Panc1 (cell line): ENCODE data around the gene NWD2. TPM values are rescaled to one million over a fixed set of nuclear protein-coding genes. Genes with fewer than 3 reads are reported as not detected.

ENCODE experiments used
- ATAC-seq: fragments of 200-7000 bp; cut with Tn5 transposase; 2 replicates; pipeline ENCODE4 v1.9.1; 2020; ENCODE audit warnings: mild to moderate bottlenecking, moderate library complexity
- BruUV-seq: library from RNA; stranded (reverse); fragments of 400-500 nt; replicated peaks from 2 replicates; lab custom pipeline; 2021; lab: Mats Ljungman, UMichigan
- CTCF ChIA-PET: fragments of 300-600 bp; sonication (Branson Sonifier 250); formaldehyde crosslinking; loops from one replicate; lab custom pipeline; 2022; ENCODE audit warnings: antibody characterized with exemption; lab: Charles Lee
- POLR2A ChIA-PET: fragments of 300-600 bp; sonication (Branson Sonifier 250); formaldehyde crosslinking; loops from one replicate; lab custom pipeline; 2022; ENCODE audit warnings: antibody characterized with exemption; lab: Charles Lee
- DNase-seq: peaks from one replicate; pipeline ENCODE4 v3.0.0-alpha.2; 2010; ENCODE audit warnings: low read depth, low spot score
- H3K27ac ChIP-seq: 2 replicates; pipeline ENCODE4 v1.5.1; 2011; ENCODE audit warnings: mild to moderate bottlenecking, low read length, inconsistent platforms
- H3K27me3 ChIP-seq: fragments of 200-500 bp; sonication (Bioruptor generic); 2 replicates; pipeline ENCODE4 v1.6.0; 2014; ENCODE audit warnings: low read length, inconsistent platforms; ENCODE audit not compliant: control insufficient read depth, insufficient read depth
- H3K36me3 ChIP-seq: fragments of 200-500 bp; sonication (Bioruptor generic); 2 replicates; pipeline ENCODE4 v1.5.1; 2014; ENCODE audit warnings: inconsistent platforms, mild to moderate bottlenecking, low read length, moderate library complexity; ENCODE audit not compliant: control insufficient read depth, insufficient read depth
- H3K4me1 ChIP-seq: 2 replicates; pipeline ENCODE4 v1.5.1; 2011; ENCODE audit warnings: inconsistent platforms, mild to moderate bottlenecking, low read length, moderate library complexity; ENCODE audit not compliant: control insufficient read depth, insufficient read depth
- H3K4me3 ChIP-seq, 2 experiments: 2 replicates each; pipeline ENCODE4 v1.5.1; 2011 to 2012; ENCODE audit warnings: low read depth in 2 of 2, low read length in 2 of 2, mild to moderate bottlenecking in 2 of 2, inconsistent platforms in 1 of 2, moderate library complexity in 1 of 2
- H3K9me3 ChIP-seq: fragments of 200-500 bp; sonication (Bioruptor generic); 2 replicates; pipeline ENCODE4 v1.5.1; 2014; ENCODE audit warnings: low read depth, mild to moderate bottlenecking, inconsistent platforms, low read length, moderate library complexity; ENCODE audit not compliant: control insufficient read depth, insufficient read depth
- POLR2AphosphoS5 ChIP-seq: IDR thresholded peaks from 2 replicates; pipeline ENCODE4 v1.6.1; 2012; ENCODE audit warnings: mild to moderate bottlenecking, low read depth, low read length, moderate library complexity
- SIN3A ChIP-seq: IDR thresholded peaks from 2 replicates; pipeline ENCODE4 v1.6.1; 2012; ENCODE audit warnings: low read depth, mild to moderate bottlenecking, low read length, moderate library complexity, borderline replicate concordance; ENCODE audit not compliant: insufficient read depth
- TCF7L2 ChIP-seq: IDR thresholded peaks from 2 replicates; pipeline ENCODE4 v1.6.1; 2011; ENCODE audit warnings: mild to moderate bottlenecking, low read depth, low read length, inconsistent platforms
- in situ Hi-C: cut with HindIII; loops from 2 replicates; pipeline ENCODE4 v1.10.0; 2016; ENCODE audit warnings: low sequenced_read_pairs, low pct_unique_long_range_greater_than_20kb
- intact Hi-C: fragments of 100-400 bp; cut with micrococcal nuclease; formaldehyde crosslinking; loops from one replicate; pipeline ENCODE4 v1.10.0; 2022; ENCODE audit not compliant: unreplicated experiment
- total RNA-seq: library from RNA; stranded (reverse); gene quantifications from one replicate; pipeline ENCODE4 v1.2.1, GENCODE V29; 2021; ENCODE audit not compliant: unreplicated experiment
- TF ChIP-seq, protein P1 (sequence below): fragments of 450-650 bp; IDR thresholded peaks from 2 replicates; pipeline ENCODE4 v1.5.1; 2017; ENCODE audit warnings: mild to moderate bottlenecking
- TF ChIP-seq, protein P2 (sequence below), 2 experiments: IDR thresholded peaks; 2 replicates each; pipeline ENCODE4 v1.6.1; 2011 to 2012; ENCODE audit warnings: low read depth in 2 of 2, control low read depth in 1 of 2, low read length in 1 of 2, mild to moderate bottlenecking in 1 of 2, moderate library complexity in 1 of 2; ENCODE audit not compliant: insufficient read depth in 1 of 2

Gene NWD2
- total RNA-seq, 1 experiment from 2014 or later: not detected

DNA sequence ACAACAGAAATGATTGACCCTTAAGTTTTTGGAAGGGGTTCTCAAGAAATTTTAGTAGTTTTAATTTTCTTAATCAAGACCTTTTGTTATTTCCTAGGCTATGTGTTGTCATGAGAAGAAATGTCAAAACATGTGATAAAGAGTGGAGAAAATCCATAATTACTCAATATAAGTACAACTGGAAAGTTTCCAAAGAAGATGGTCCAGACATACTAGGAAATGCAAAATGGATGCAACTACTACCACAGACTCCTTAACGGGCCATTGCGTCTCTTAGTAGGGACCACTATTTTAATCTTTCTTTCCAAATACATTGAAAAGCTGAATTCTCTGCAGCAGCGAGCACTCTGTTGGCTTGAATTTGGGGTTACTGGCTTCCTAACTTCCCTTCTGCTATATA, 148.8 kb downstream of the NWD2 start:
- Histone ChIP-seq H3K9me3 (no peaks in the 10 kb centered on the region), H3K4me3 (no peak overlapping the region), H3K4me1 (no peaks in the 10 kb centered on the region), H3K27me3 (no peaks in the 10 kb centered on the region), H3K27ac (no peak overlapping the region), H3K36me3 (no peaks in the 10 kb centered on the region)
- no peak for ATAC-seq
- no peak for DNase-seq
- ChIA-PET CTCF (no interaction called here), POLR2A (no interaction called here)
- no TSS peak for BruUV-seq
- in situ Hi-C loops (no loop called here), intact Hi-C loops (loop anchor here (5.0 kb wide), 1 partner anchor 1041 kb away; no protein-coding TSS in a partner anchor)
- TF ChIP-seq, protein P1, sequence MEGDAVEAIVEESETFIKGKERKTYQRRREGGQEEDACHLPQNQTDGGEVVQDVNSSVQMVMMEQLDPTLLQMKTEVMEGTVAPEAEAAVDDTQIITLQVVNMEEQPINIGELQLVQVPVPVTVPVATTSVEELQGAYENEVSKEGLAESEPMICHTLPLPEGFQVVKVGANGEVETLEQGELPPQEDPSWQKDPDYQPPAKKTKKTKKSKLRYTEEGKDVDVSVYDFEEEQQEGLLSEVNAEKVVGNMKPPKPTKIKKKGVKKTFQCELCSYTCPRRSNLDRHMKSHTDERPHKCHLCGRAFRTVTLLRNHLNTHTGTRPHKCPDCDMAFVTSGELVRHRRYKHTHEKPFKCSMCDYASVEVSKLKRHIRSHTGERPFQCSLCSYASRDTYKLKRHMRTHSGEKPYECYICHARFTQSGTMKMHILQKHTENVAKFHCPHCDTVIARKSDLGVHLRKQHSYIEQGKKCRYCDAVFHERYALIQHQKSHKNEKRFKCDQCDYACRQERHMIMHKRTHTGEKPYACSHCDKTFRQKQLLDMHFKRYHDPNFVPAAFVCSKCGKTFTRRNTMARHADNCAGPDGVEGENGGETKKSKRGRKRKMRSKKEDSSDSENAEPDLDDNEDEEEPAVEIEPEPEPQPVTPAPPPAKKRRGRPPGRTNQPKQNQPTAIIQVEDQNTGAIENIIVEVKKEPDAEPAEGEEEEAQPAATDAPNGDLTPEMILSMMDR: no peak
- no peak for TF ChIP-seq TCF7L2

DNA sequence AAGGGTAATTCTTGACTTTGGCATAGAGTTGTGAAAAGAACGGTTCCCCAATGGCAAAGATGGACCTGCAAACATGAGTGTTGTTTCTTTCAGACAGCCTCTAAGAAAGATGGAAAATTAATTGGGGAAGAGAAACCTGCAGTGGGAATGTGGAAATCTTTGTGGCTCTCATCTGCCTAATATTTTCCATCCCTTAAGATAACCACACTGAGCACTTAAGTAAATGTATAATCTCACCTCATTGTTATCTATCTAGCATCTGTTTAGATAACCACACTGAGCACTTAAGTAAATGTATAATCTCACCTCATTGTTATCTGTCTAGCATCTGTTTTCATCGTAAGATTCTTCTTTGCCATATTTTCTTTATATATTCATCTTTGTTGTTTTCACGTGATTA, 149.3 kb downstream of the NWD2 start:
- Histone ChIP-seq H3K27me3 (no peaks in the 10 kb centered on the region), H3K4me1 (no peaks in the 10 kb centered on the region), H3K27ac (no peak overlapping the region), H3K4me3 (no peak overlapping the region), H3K9me3 (no peaks in the 10 kb centered on the region), H3K36me3 (no peaks in the 10 kb centered on the region)
- in situ Hi-C loops (no loop called here), intact Hi-C loops (loop anchor here (5.0 kb wide), 1 partner anchor 1042 kb away; no protein-coding TSS in a partner anchor)
- ATAC-seq (no peak), DNase-seq (no peak)
- TF ChIP-seq, protein P1: no peak
- TF ChIP-seq, protein P2, sequence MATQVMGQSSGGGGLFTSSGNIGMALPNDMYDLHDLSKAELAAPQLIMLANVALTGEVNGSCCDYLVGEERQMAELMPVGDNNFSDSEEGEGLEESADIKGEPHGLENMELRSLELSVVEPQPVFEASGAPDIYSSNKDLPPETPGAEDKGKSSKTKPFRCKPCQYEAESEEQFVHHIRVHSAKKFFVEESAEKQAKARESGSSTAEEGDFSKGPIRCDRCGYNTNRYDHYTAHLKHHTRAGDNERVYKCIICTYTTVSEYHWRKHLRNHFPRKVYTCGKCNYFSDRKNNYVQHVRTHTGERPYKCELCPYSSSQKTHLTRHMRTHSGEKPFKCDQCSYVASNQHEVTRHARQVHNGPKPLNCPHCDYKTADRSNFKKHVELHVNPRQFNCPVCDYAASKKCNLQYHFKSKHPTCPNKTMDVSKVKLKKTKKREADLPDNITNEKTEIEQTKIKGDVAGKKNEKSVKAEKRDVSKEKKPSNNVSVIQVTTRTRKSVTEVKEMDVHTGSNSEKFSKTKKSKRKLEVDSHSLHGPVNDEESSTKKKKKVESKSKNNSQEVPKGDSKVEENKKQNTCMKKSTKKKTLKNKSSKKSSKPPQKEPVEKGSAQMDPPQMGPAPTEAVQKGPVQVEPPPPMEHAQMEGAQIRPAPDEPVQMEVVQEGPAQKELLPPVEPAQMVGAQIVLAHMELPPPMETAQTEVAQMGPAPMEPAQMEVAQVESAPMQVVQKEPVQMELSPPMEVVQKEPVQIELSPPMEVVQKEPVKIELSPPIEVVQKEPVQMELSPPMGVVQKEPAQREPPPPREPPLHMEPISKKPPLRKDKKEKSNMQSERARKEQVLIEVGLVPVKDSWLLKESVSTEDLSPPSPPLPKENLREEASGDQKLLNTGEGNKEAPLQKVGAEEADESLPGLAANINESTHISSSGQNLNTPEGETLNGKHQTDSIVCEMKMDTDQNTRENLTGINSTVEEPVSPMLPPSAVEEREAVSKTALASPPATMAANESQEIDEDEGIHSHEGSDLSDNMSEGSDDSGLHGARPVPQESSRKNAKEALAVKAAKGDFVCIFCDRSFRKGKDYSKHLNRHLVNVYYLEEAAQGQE (IDR thresholded peaks at IDR 0.05; ENCODE audit: insufficient read depth in 1 of 2, low read depth in 2 of 2, low read length in 1 of 2): no peak
- no peak for TF ChIP-seq TCF7L2
- TF ChIP-seq SIN3A: no peak
- no peak for TF ChIP-seq POLR2AphosphoS5
- ChIA-PET CTCF (no interaction called here), POLR2A (no interaction called here)
- no TSS peak for BruUV-seq
